H9 (cell line): Measurements from ENCODE around the gene DGKB. TPM values are rescaled to one million over a fixed set of nuclear protein-coding genes. Genes with fewer than 3 reads are reported as not detected.
A peak's percentile ranks its signal among the peaks of the same experiment; 100 is the strongest.

Experiments used
- DNase-seq: peaks from one replicate; pipeline ENCODE4 v3.0.0-alpha.2; 2017
- H2AFZ ChIP-seq: one replicate; pipeline ENCODE4 v1.6.1; 2013; ENCODE audit warnings: mild to moderate bottlenecking, low read length, control low read depth, moderate library complexity
- H2AK5ac ChIP-seq: 2 replicates; pipeline ENCODE4 v1.6.1; 2013; ENCODE audit warnings: low read length, control low read depth, mixed read lengths; ENCODE audit not compliant: insufficient read length
- H2BK120ac ChIP-seq: one replicate; pipeline ENCODE4 v1.6.1; 2013; ENCODE audit warnings: low read depth, mild to moderate bottlenecking, low read length, control low read depth, inconsistent platforms; ENCODE audit not compliant: poor library complexity, severe bottlenecking
- H2BK12ac ChIP-seq: 2 replicates; pipeline ENCODE4 v1.6.1; 2013; ENCODE audit warnings: low read length, control low read depth, mixed read lengths, low read depth; ENCODE audit not compliant: insufficient read length
- H2BK15ac ChIP-seq: 2 replicates; pipeline ENCODE4 v1.6.1; 2013; ENCODE audit warnings: low read depth, low read length, control low read depth
- H2BK20ac ChIP-seq: one replicate; pipeline ENCODE4 v1.6.1; 2013; ENCODE audit warnings: low read depth, mild to moderate bottlenecking, low read length, control low read depth, inconsistent platforms; ENCODE audit not compliant: poor library complexity, severe bottlenecking
- H2BK5ac ChIP-seq: 2 replicates; pipeline ENCODE4 v1.6.1; 2013; ENCODE audit warnings: low read length, control low read depth, mixed read lengths; ENCODE audit not compliant: insufficient read length
- H3K14ac ChIP-seq: 2 replicates; pipeline ENCODE4 v1.6.1; 2013; ENCODE audit warnings: low read length, control low read depth; ENCODE audit not compliant: insufficient read depth
- H3K18ac ChIP-seq: 2 replicates; pipeline ENCODE4 v1.6.1; 2013; ENCODE audit warnings: low read depth, mild to moderate bottlenecking, mixed read lengths, low read length, control low read depth; ENCODE audit not compliant: insufficient read length
- H3K23ac ChIP-seq: 2 replicates; pipeline ENCODE4 v1.6.1; 2013; ENCODE audit warnings: low read length, control low read depth, mixed read lengths, low read depth; ENCODE audit not compliant: insufficient read length
- H3K23me2 ChIP-seq: 2 replicates; pipeline ENCODE4 v1.6.1; 2013; ENCODE audit warnings: low read depth, mild to moderate bottlenecking, mixed read lengths, low read length, control low read depth; ENCODE audit not compliant: insufficient read length, poor library complexity, severe bottlenecking
- H3K27ac ChIP-seq: 2 replicates; pipeline ENCODE4 v1.5.1; 2013; ENCODE audit warnings: low read length, control low read depth, mixed read lengths, low read depth; ENCODE audit not compliant: insufficient read length
- H3K27me3 ChIP-seq: 2 replicates; pipeline ENCODE4 v1.6.1; 2013; ENCODE audit warnings: low read length, control low read depth, inconsistent platforms; ENCODE audit not compliant: insufficient read depth
- H3K4ac ChIP-seq: 2 replicates; pipeline ENCODE4 v1.6.1; 2013; ENCODE audit warnings: low read depth, mild to moderate bottlenecking, control low read depth, inconsistent platforms, low read length, moderate library complexity
- H3K4me1 ChIP-seq: 2 replicates; pipeline ENCODE4 v1.6.1; 2013; ENCODE audit warnings: low read length, control low read depth, inconsistent platforms; ENCODE audit not compliant: insufficient read depth
- H3K4me2 ChIP-seq: 2 replicates; pipeline ENCODE4 v1.6.1; 2013; ENCODE audit warnings: low read length, control low read depth, mixed read lengths; ENCODE audit not compliant: insufficient read length, insufficient read depth
- H3K56ac ChIP-seq: 2 replicates; pipeline ENCODE4 v1.6.1; 2013; ENCODE audit warnings: low read depth, mild to moderate bottlenecking, mixed read lengths, low read length, control low read depth; ENCODE audit not compliant: insufficient read length
- H3K79me1 ChIP-seq: 2 replicates; pipeline ENCODE4 v1.6.1; 2013; ENCODE audit warnings: low read depth, mild to moderate bottlenecking, moderate library complexity, low read length, control low read depth, inconsistent platforms; ENCODE audit not compliant: insufficient read depth, poor library complexity, severe bottlenecking
- H3K79me2 ChIP-seq: 2 replicates; pipeline ENCODE4 v1.6.1; 2013; ENCODE audit warnings: low read length, control low read depth, inconsistent platforms; ENCODE audit not compliant: insufficient read depth
- H3K9ac ChIP-seq: 2 replicates; pipeline ENCODE4 v1.6.1; 2013; ENCODE audit warnings: low read length, control low read depth, mixed read lengths; ENCODE audit not compliant: insufficient read length; ENCODE audit errors: extremely low read depth
- H3K9me3 ChIP-seq: one replicate; pipeline ENCODE4 v1.6.1; 2013; ENCODE audit warnings: low read depth, low read length, inconsistent platforms; ENCODE audit not compliant: control insufficient read depth
- H3T11ph ChIP-seq: one replicate; pipeline ENCODE4 v1.6.1; 2013; ENCODE audit warnings: mild to moderate bottlenecking, low read length, control low read depth, inconsistent platforms
- H4K20me1 ChIP-seq: one replicate; pipeline ENCODE4 v1.6.1; 2013; ENCODE audit not compliant: control insufficient read depth, insufficient read length, insufficient read depth
- H4K5ac ChIP-seq: 2 replicates; pipeline ENCODE4 v1.6.1; 2013; ENCODE audit warnings: low read depth, mild to moderate bottlenecking, mixed read lengths, low read length, control low read depth; ENCODE audit not compliant: insufficient read length
- H4K8ac ChIP-seq: replicated peaks from 2 replicates; pipeline ENCODE4 v1.6.1; 2013; ENCODE audit warnings: low read length, control low read depth, mixed read lengths, low read depth; ENCODE audit not compliant: insufficient read length
- H4K91ac ChIP-seq: 2 replicates; pipeline ENCODE4 v1.6.1; 2013; ENCODE audit warnings: low read depth, mild to moderate bottlenecking, moderate library complexity, mixed read lengths, low read length, control low read depth; ENCODE audit not compliant: insufficient read length
- H3K27ac Mint-ChIP-seq, 3 experiments: 2 replicates in 2 of 3; 3 replicates in 1 of 3; pipeline ENCODE4 v1.8.0; 2020 to 2021; ENCODE audit warnings: mixed read lengths in 3 of 3, mild to moderate bottlenecking in 1 of 3, moderate library complexity in 1 of 3
- H3K27me3 Mint-ChIP-seq: 2 replicates; pipeline ENCODE4 v1.8.0; 2021; ENCODE audit warnings: low read depth, mild to moderate bottlenecking, moderate library complexity, mixed read lengths
- H3K36me3 Mint-ChIP-seq, 3 experiments: 2 replicates in 2 of 3; 3 replicates in 1 of 3; pipeline ENCODE4 v1.8.0; 2020 to 2021; ENCODE audit warnings: low read depth in 3 of 3, mixed read lengths in 3 of 3; ENCODE audit not compliant: insufficient read depth in 1 of 3
- H3K4me1 Mint-ChIP-seq, 2 experiments: 2 replicates each; pipeline ENCODE4 v1.8.0; 2020; ENCODE audit warnings: mixed read lengths in 2 of 2
- H3K4me3 Mint-ChIP-seq, 2 experiments: 2 replicates in 1 of 2; 3 replicates in 1 of 2; pipeline ENCODE4 v1.8.0; 2020 to 2021; ENCODE audit warnings: mild to moderate bottlenecking in 2 of 2, mixed read lengths in 2 of 2, moderate library complexity in 1 of 2
- H3K9me3 Mint-ChIP-seq, 2 experiments: 2 replicates in 1 of 2; 3 replicates in 1 of 2; pipeline ENCODE4 v1.8.0; 2020; ENCODE audit warnings: mild to moderate bottlenecking in 2 of 2, mixed read lengths in 2 of 2, moderate library complexity in 1 of 2
- CTCF ChIP-seq: fragments of 200-600 bp; sonication (generic); conservative IDR thresholded peaks from 3 replicates; pipeline ENCODE4 v1.8.0; 2021; ENCODE audit warnings: antibody characterized with exemption, mild to moderate bottlenecking
- total RNA-seq: library from RNA; stranded (reverse); gene quantifications from 2 replicates; pipeline ENCODE4 v1.2.1, GENCODE V29; 2021

DGKB gene
- total RNA-seq, 1 experiment from 2014 or later, result 0.26 TPM

GRCh38 chr7:14697684-14698083 is 204.9 kb downstream of the DGKB start:
- Histone ChIP-seq H3T11ph (no peak overlapping the region), H3K9ac (no peak overlapping the region), H3K23ac (no peak overlapping the region), H3K79me2 (no peaks in the 10 kb centered on the region), H3K56ac (no peak overlapping the region), H3K27ac (no peak overlapping the region), H3K27me3 (no peaks in the 10 kb centered on the region), H3K9me3 (no peaks in the 10 kb centered on the region), H4K8ac (no peak overlapping the region), H3K4me2 (no peak overlapping the region), H2BK12ac (no peak overlapping the region), H2BK15ac (no peak overlapping the region), H2BK120ac (no peak overlapping the region), H3K79me1 (no peaks in the 10 kb centered on the region), H2AK5ac (no peak overlapping the region), H3K4ac (no peak overlapping the region), H3K23me2 (no peaks in the 10 kb centered on the region), H4K20me1 (no peaks in the 10 kb centered on the region), H3K4me1 (no peaks in the 10 kb centered on the region), H2AFZ (no peak overlapping the region), H4K91ac (no peak overlapping the region), H2BK5ac (no peak overlapping the region), H4K5ac (no peak overlapping the region), H3K18ac (no peak overlapping the region), H3K14ac (no peak overlapping the region), H2BK20ac (no peak overlapping the region)
- peak overlapping the region in 1 of 3 experiments; percentile 85; a peak in 1 of 7 replicates for H3K27ac Mint-ChIP-seq
- no peak overlapping the region for H3K4me3 Mint-ChIP-seq
- H3K4me1 Mint-ChIP-seq, result no peaks in the 10 kb centered on the region
- H3K27me3 Mint-ChIP-seq, result no peaks in the 10 kb centered on the region
- H3K9me3 Mint-ChIP-seq, result no peaks in the 10 kb centered on the region
- H3K36me3 Mint-ChIP-seq, result peaks cover 0 to 2% (median 0%) of the 10 kb centered on the region in 3 experiments; a peak in 2 of 7 replicates
- DNase-seq, result no peak
- no peak for TF ChIP-seq CTCF
